HCT116 (cell line): Measurements from ENCODE around the gene PADI2. TPM values are rescaled to one million over a fixed set of nuclear protein-coding genes. Genes with fewer than 3 reads are reported as not detected.

Source experiments
- ATAC-seq: fragments of 200-7000 bp; cut with Tn5 transposase; 2 replicates; pipeline ENCODE4 v1.9.1; 2020; ENCODE audit warnings: mild to moderate bottlenecking, moderate library complexity
- BruUV-seq: library from RNA; stranded (reverse); fragments of 400-500 nt; replicated peaks from 2 replicates; lab custom pipeline; 2021; lab: Mats Ljungman, UMichigan
- CTCF ChIA-PET: fragments of 300-600 bp; sonication (Branson Sonifier 250); formaldehyde crosslinking; loops from one replicate; lab custom pipeline; 2021; ENCODE audit warnings: antibody characterized with exemption; lab: Charles Lee
- POLR2A ChIA-PET: fragments of 300-600, 350-600 bp; sonication (Branson Sonifier 250); formaldehyde crosslinking; loops from one replicate; lab custom pipeline; 2021; ENCODE audit warnings: antibody characterized with exemption; lab: Charles Lee
- RAD21 ChIA-PET, 2 experiments: fragments of 300-600 bp; sonication (Branson Sonifier 250); formaldehyde crosslinking; loops; one replicate each; lab custom pipeline; 2023; ENCODE audit warnings: low total read pairs in 2 of 2; ENCODE audit not compliant: uncharacterized antibody in 2 of 2, unreplicated experiment in 2 of 2, low non-redundant PET in 1 of 2; lab: Charles Lee
- DNase-seq: peaks from one replicate; pipeline ENCODE4 v3.0.0-alpha.2; 2010; ENCODE audit warnings: low read depth, low spot score
- H2AFZ ChIP-seq: fragments of 200-600 bp; shearing (Covaris generic), sonication (generic); 2 replicates; pipeline ENCODE4 v1.6.1; 2017; ENCODE audit warnings: low read depth, mixed run types, mixed read lengths, antibody characterized with exemption, low read length; ENCODE audit not compliant: poor library complexity, severe bottlenecking
- H3K27ac ChIP-seq: 2 replicates; pipeline ENCODE4 v1.5.1; 2012; ENCODE audit warnings: low read depth, low read length
- H3K27me3 ChIP-seq: fragments of 200-600 bp; sonication (generic); 2 replicates; pipeline ENCODE4 v1.6.1; 2016; ENCODE audit warnings: mixed run types, low read length, mixed read lengths; ENCODE audit not compliant: insufficient read depth
- H3K36me3 ChIP-seq, 2 experiments: fragments of 200-500 bp in 1 of 2; fragments of 200-600 bp in 1 of 2; sonication (Bioruptor generic) in 1 of 2; sonication (generic) in 1 of 2; 2 replicates each; pipeline versions ENCODE4 v1.5.1 to v1.6.1; 2014 to 2016; ENCODE audit warnings: low read length in 2 of 2, inconsistent platforms in 1 of 2, mixed read lengths in 1 of 2, mixed run types in 1 of 2; ENCODE audit not compliant: insufficient read depth in 2 of 2, control insufficient read depth in 1 of 2
- H3K4me1 ChIP-seq, 2 experiments: fragments of 200-600 bp in 1 of 2; sonication (generic) in 1 of 2; 2 replicates each; pipeline versions ENCODE4 v1.5.1 to v1.6.1; 2012 to 2017; ENCODE audit warnings: low read length in 2 of 2, inconsistent platforms in 1 of 2, mild to moderate bottlenecking in 1 of 2, mixed read lengths in 1 of 2, mixed run types in 1 of 2, moderate library complexity in 1 of 2; ENCODE audit not compliant: insufficient read depth in 2 of 2, control insufficient read depth in 1 of 2
- H3K4me2 ChIP-seq: fragments of 200-600 bp; sonication (generic); 2 replicates; pipeline ENCODE4 v1.6.1; 2017; ENCODE audit warnings: mixed run types, low read length, mixed read lengths
- H3K4me3 ChIP-seq, 2 experiments: fragments of 200-600 bp in 1 of 2; sonication (generic) in 1 of 2; replicated peaks in 1 of 2; 2 replicates each; pipeline ENCODE4 v1.5.1; 2011 to 2016; ENCODE audit warnings: low read length in 2 of 2, control low read depth in 1 of 2, low read depth in 1 of 2, mild to moderate bottlenecking in 1 of 2, mixed read lengths in 1 of 2, mixed run types in 1 of 2
- H3K79me2 ChIP-seq: fragments of 200-600 bp; sonication (generic); 2 replicates; pipeline ENCODE4 v1.6.1; 2017; ENCODE audit warnings: mild to moderate bottlenecking, mixed run types, low read length, moderate library complexity, mixed read lengths; ENCODE audit not compliant: insufficient read depth
- H3K9ac ChIP-seq: fragments of 200-600 bp; sonication (generic); 2 replicates; pipeline ENCODE4 v1.6.1; 2016; ENCODE audit warnings: low read length, mixed read lengths
- H3K9me2 ChIP-seq: fragments of 200-600 bp; sonication (generic), shearing (Covaris generic); 2 replicates; pipeline ENCODE4 v1.6.1; 2017; ENCODE audit warnings: mixed run types, mild to moderate bottlenecking, moderate library complexity; ENCODE audit not compliant: insufficient read depth
- H3K9me3 ChIP-seq, 2 experiments: fragments of 200-500 bp in 1 of 2; fragments of 200-600 bp in 1 of 2; sonication (Bioruptor generic) in 1 of 2; sonication (generic) in 1 of 2; 2 replicates each; pipeline ENCODE4 v1.6.1; 2014 to 2017; ENCODE audit warnings: low read length in 2 of 2, mixed read lengths in 2 of 2, inconsistent platforms in 1 of 2, low read depth in 1 of 2, mild to moderate bottlenecking in 1 of 2, mixed run types in 1 of 2, moderate library complexity in 1 of 2; ENCODE audit not compliant: control insufficient read depth in 1 of 2, insufficient read depth in 1 of 2
- H4K20me1 ChIP-seq: fragments of 200-600 bp; sonication (generic), shearing (Covaris generic); 2 replicates; pipeline ENCODE4 v1.6.1; 2017; ENCODE audit warnings: mixed run types, mild to moderate bottlenecking, moderate library complexity; ENCODE audit not compliant: insufficient read depth
- CBX3 ChIP-seq: IDR thresholded peaks from 2 replicates; pipeline ENCODE4 v1.6.1; 2012; ENCODE audit warnings: low read depth
- EGR1 ChIP-seq: IDR thresholded peaks from 2 replicates; pipeline ENCODE4 v1.6.1; 2012; ENCODE audit warnings: low read depth
- ELF1 ChIP-seq: IDR thresholded peaks from 2 replicates; pipeline ENCODE4 v1.6.1; 2012; ENCODE audit warnings: low read depth, borderline replicate concordance
- EZH2phosphoT487 ChIP-seq: fragments of 200-600 bp; IDR thresholded peaks from 2 replicates; pipeline ENCODE4 v1.6.1; 2018; ENCODE audit warnings: antibody characterized with exemption, borderline replicate concordance
- FOSL1 ChIP-seq: IDR thresholded peaks from 2 replicates; pipeline ENCODE4 v1.6.1; 2012; ENCODE audit warnings: low read depth
- JUND ChIP-seq: IDR thresholded peaks from 2 replicates; pipeline ENCODE4 v1.6.1; 2012
- POLR2A ChIP-seq: IDR thresholded peaks from 2 replicates; pipeline ENCODE4 v1.7.0; 2011; ENCODE audit warnings: borderline replicate concordance; ENCODE audit not compliant: insufficient read depth, insufficient read length; ENCODE audit errors: extremely low read depth
- RAD21 ChIP-seq: IDR thresholded peaks from 2 replicates; pipeline ENCODE4 v1.6.1; 2012; ENCODE audit warnings: low read depth, mild to moderate bottlenecking
- SIN3A ChIP-seq: IDR thresholded peaks from 2 replicates; pipeline ENCODE4 v1.6.1; 2012; ENCODE audit warnings: low read depth
- SP1 ChIP-seq: IDR thresholded peaks from 2 replicates; pipeline ENCODE4 v1.6.1; 2012; ENCODE audit warnings: low read depth
- SRF ChIP-seq: IDR thresholded peaks from 2 replicates; pipeline ENCODE4 v1.6.1; 2012; ENCODE audit warnings: low read depth
- YY1 ChIP-seq: IDR thresholded peaks from 2 replicates; pipeline ENCODE4 v1.6.1; 2011; ENCODE audit warnings: low read length, low read depth, moderate library complexity, mild to moderate bottlenecking; ENCODE audit not compliant: insufficient replicate concordance; ENCODE audit errors: extremely low read depth
- ZBTB33 ChIP-seq: IDR thresholded peaks from 2 replicates; pipeline ENCODE4 v1.6.1; 2011; ENCODE audit warnings: mild to moderate bottlenecking, low read length, moderate library complexity; ENCODE audit not compliant: insufficient replicate concordance; ENCODE audit errors: extremely low read depth
- ZFX ChIP-seq: fragments of 450-650 bp; IDR thresholded peaks from 2 replicates; pipeline ENCODE4 v1.6.1; 2017
- intact Hi-C: fragments of 100-400 bp; cut with micrococcal nuclease; formaldehyde crosslinking; loops from 2 replicates; pipeline ENCODE4 v1.10.0; 2022
- total RNA-seq: library from RNA; stranded (reverse); gene quantifications from one replicate; pipeline ENCODE4 v1.2.1, GENCODE V29; 2021; ENCODE audit not compliant: unreplicated experiment
- TF ChIP-seq, protein P1 (sequence below), 3 experiments: fragments of 200-600 bp in 1 of 3; sonication (generic) in 1 of 3; IDR thresholded peaks in 2 of 3; conservative IDR thresholded peaks in 1 of 3; 2 replicates each; pipeline ENCODE4 v1.5.1; 2012 to 2017; ENCODE audit warnings: low read depth in 2 of 3, low read length in 2 of 3, antibody characterized with exemption in 1 of 3, borderline replicate concordance in 1 of 3, control low read depth in 1 of 3, mild to moderate bottlenecking in 1 of 3, mixed read lengths in 1 of 3, mixed run types in 1 of 3, moderate library complexity in 1 of 3; ENCODE audit not compliant: insufficient read depth in 1 of 3
- TF ChIP-seq, protein P2 (sequence below): IDR thresholded peaks from 2 replicates; pipeline ENCODE4 v1.6.1; 2012

PADI2 gene
- total RNA-seq, 1 experiment from 2014 or later, result 2.7 TPM

GRCh38 chr1:17118706-17119075, 560 bp downstream of the PADI2 start:
- intact Hi-C loops, result no loop called here
- ChIA-PET CTCF (no interaction called here), RAD21 (no interaction called here), POLR2A (no interaction called here)
- no peak overlapping the region for H2AFZ ChIP-seq
- H3K9me2 ChIP-seq, result no peaks in the 10 kb centered on the region
- H3K79me2 ChIP-seq, result no peaks in the 10 kb centered on the region
- ATAC-seq, result no peak
- BruUV-seq, result no TSS peak
- H4K20me1 ChIP-seq, result no peaks in the 10 kb centered on the region
- no peak overlapping the region for H3K9ac ChIP-seq
- H3K4me2 ChIP-seq, result peak overlapping the region; percentile 67
- H3K27me3 ChIP-seq, result no peaks in the 10 kb centered on the region; the same call in 1 of the 2 replicates
- no peaks in the 10 kb centered on the region for H3K9me3 ChIP-seq
- no peak overlapping the region for H3K27ac ChIP-seq
- H3K4me3 ChIP-seq, result peak overlapping the region in 1 of 2 experiments; percentile 45; a peak in 3 of 4 replicates
- TF ChIP-seq ZBTB33 (no peak), SP1 (no peak), SRF (no peak), EZH2phosphoT487 (no peak)
- H3K4me1 ChIP-seq, result peaks cover 0 to 13% of the 10 kb centered on the region in 2 experiments; a peak in 3 of 4 replicates
- H3K36me3 ChIP-seq, result no peaks in the 10 kb centered on the region
- DNase-seq, result no peak

GRCh38 chr1:17118268-17118667, 983 bp downstream of the PADI2 start:
- Histone ChIP-seq H4K20me1 (no peaks in the 10 kb centered on the region), H3K9me2 (no peaks in the 10 kb centered on the region), H3K4me2 (no peak overlapping the region), H2AFZ (no peak overlapping the region), H3K36me3 (no peaks in the 10 kb centered on the region), H3K9ac (no peak overlapping the region), H3K4me1 (peaks cover 0 to 13% of the 10 kb centered on the region in 2 experiments; a peak in 3 of 4 replicates), H3K27me3 (no peaks in the 10 kb centered on the region; the same call in 1 of the 2 replicates), H3K4me3 (no peak overlapping the region), H3K27ac (no peak overlapping the region), H3K9me3 (no peaks in the 10 kb centered on the region), H3K79me2 (no peaks in the 10 kb centered on the region)
- no TSS peak for BruUV-seq
- ChIA-PET POLR2A (no interaction called here), CTCF (no interaction called here), RAD21 (no interaction called here)
- DNase-seq (no peak), ATAC-seq (no peak)
- intact Hi-C loops, result no loop called here
- TF ChIP-seq CBX3 (no peak), SRF (no peak), EGR1 (no peak), EZH2phosphoT487 (no peak), ELF1 (no peak), JUND (no peak), POLR2A (no peak), RAD21 (no peak), ZFX (no peak), FOSL1 (no peak), SIN3A (no peak), YY1 (no peak)
- TF ChIP-seq, protein P1, sequence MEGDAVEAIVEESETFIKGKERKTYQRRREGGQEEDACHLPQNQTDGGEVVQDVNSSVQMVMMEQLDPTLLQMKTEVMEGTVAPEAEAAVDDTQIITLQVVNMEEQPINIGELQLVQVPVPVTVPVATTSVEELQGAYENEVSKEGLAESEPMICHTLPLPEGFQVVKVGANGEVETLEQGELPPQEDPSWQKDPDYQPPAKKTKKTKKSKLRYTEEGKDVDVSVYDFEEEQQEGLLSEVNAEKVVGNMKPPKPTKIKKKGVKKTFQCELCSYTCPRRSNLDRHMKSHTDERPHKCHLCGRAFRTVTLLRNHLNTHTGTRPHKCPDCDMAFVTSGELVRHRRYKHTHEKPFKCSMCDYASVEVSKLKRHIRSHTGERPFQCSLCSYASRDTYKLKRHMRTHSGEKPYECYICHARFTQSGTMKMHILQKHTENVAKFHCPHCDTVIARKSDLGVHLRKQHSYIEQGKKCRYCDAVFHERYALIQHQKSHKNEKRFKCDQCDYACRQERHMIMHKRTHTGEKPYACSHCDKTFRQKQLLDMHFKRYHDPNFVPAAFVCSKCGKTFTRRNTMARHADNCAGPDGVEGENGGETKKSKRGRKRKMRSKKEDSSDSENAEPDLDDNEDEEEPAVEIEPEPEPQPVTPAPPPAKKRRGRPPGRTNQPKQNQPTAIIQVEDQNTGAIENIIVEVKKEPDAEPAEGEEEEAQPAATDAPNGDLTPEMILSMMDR (IDR thresholded peaks at IDR 0.05 in 2 of 3, conservative IDR thresholded peaks at IDR 0.05 in 1 of 3; ENCODE audit: borderline replicate concordance in 1 of 3, insufficient read depth in 1 of 3, low read depth in 2 of 3, low read length in 2 of 3), result no peak
- TF ChIP-seq, protein P2, sequence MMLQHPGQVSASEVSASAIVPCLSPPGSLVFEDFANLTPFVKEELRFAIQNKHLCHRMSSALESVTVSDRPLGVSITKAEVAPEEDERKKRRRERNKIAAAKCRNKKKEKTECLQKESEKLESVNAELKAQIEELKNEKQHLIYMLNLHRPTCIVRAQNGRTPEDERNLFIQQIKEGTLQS, result no peak
